NCI-H226 (cell line): Measurements from ENCODE around the gene IGF1R.

Experiments used
- DNase-seq: peaks from one replicate; pipeline ENCODE4 v3.0.0-alpha.2; 2015

The IGF1R gene

GRCh38 chr15:98781838-98782237, 133.5 kb downstream of the IGF1R start:
- no peak for DNase-seq

GRCh38 chr15:98782801-98783200, 134.5 kb downstream of the IGF1R start:
- DNase-seq: no peak

GRCh38 chr15:98785431-98785806, 137.1 kb downstream of the IGF1R start:
- no peak for DNase-seq

- no peak for DNase-seq
Measured at GRCh38 chr15:98785807-98786621, 137.7 kb downstream of the IGF1R start.

- DNase-seq: no peak
Measured at GRCh38 chr15:98786717-98787116, 138.4 kb downstream of the IGF1R start.

- DNase-seq: no peak
Measured at GRCh38 chr15:98787194-98787593, 138.9 kb downstream of the IGF1R start.

- DNase-seq: peak; percentile 53
Measured at GRCh38 chr15:98787936-98788757, 139.8 kb downstream of the IGF1R start.

- no peak for DNase-seq
Measured at GRCh38 chr15:98789020-98789419, 140.7 kb downstream of the IGF1R start.

GRCh38 chr15:98790270-98790669, 141.9 kb downstream of the IGF1R start:
- no peak for DNase-seq

GRCh38 chr15:98791046-98791701, 142.8 kb downstream of the IGF1R start:
- DNase-seq: no peak

- DNase-seq: no peak
Measured at GRCh38 chr15:98792117-98792516, 143.8 kb downstream of the IGF1R start.

- DNase-seq: no peak
Measured at GRCh38 chr15:98794211-98794610, 145.9 kb downstream of the IGF1R start.

- peak; percentile 20 for DNase-seq
Measured at GRCh38 chr15:98794748-98795147, 146.4 kb downstream of the IGF1R start.

GRCh38 chr15:98795980-98796379, 147.6 kb downstream of the IGF1R start:
- no peak for DNase-seq

- no peak for DNase-seq
Measured at GRCh38 chr15:98796685-98797357, 148.5 kb downstream of the IGF1R start.

GRCh38 chr15:98798375-98798893, 150.1 kb downstream of the IGF1R start:
- DNase-seq: no peak

- peak; percentile 85 for DNase-seq
Measured at GRCh38 chr15:98799461-98800390, 151.4 kb downstream of the IGF1R start.

GRCh38 chr15:98800437-98801233, 152.3 kb downstream of the IGF1R start:
- peak; percentile 99 for DNase-seq

GRCh38 chr15:98801234-98801561, 152.9 kb downstream of the IGF1R start:
- DNase-seq: no peak

GRCh38 chr15:98802187-98802586, 153.8 kb downstream of the IGF1R start:
- DNase-seq: no peak
